Heart left ventricle (tissue), 13 donors: ENCODE results near the gene UBE2K.

Source experiments
- CTCF ChIP-seq, 12 donors: fragments of 200-600 bp; sonication (generic) in 4 of 12; IDR thresholded peaks; one replicate each; pipeline versions ENCODE4 v1.5.0 to v1.8.0; 2018 to 2022; ENCODE audit warnings: antibody characterized with exemption in 12 of 12, mild to moderate bottlenecking in 5 of 12
- POLR2A ChIP-seq, 2 donors: fragments of 450-650 bp; IDR thresholded peaks; one replicate each; pipeline ENCODE4 v1.6.1; 2017; ENCODE audit warnings: antibody characterized with exemption in 2 of 2, mild to moderate bottlenecking in 2 of 2, moderate library complexity in 2 of 2
- donor health status: ischemic (EF 13 %, LVEDD 7.1; RV severe dilation, severe dysfunction).
- donor health status: DM: no; HTN: yes; CAD: no.
- donor health status: DM: no; HTN: no; CAD: no.
- donor health status: ischemic (EF 25% LVEDD 6.9; RV normal size, moderate dysfunction).
- donor health status: ischemic (EF 25% LVEDD 5.7; RV mildly dilated, moderate dysfunction).
- donor health status: ischemic (EF 35%, LVEDD 5.7; RV mildly dilated, moderate dysfunction).
- donor health status: nonischemic (EF 11% LVEDD 7.7; RV severe dilation, severe dysfunction).
- donor health status: DM: yes; HTN: yes; CAD: no.
- donor health status: PGD.
- donor health status: ischemic (EF 29% LVEDD 5.4; RV normal size, mild dysfunction).
- donor health status: nonischemic (EF 23%, LVEDD 6.1; RV moderate dilation, normal function).

GRCh38 chr4:39664828-39665731 lies 32.9 kb upstream of the UBE2K start:
- TF ChIP-seq CTCF (IDR thresholded peaks at IDR 0.05) (no peak), POLR2A (IDR thresholded peaks at IDR 0.05) (no peak)
